ENCODE measurements around the gene IBTK. TPM values are rescaled to one million over a fixed set of nuclear protein-coding genes. Genes with fewer than 3 reads are reported as not detected.
A peak's percentile ranks its signal among the peaks of the same experiment; 100 is the strongest.

Gene IBTK
- total RNA-seq, 1 experiment from 2014 or later, result 17.1 TPM

DNA sequence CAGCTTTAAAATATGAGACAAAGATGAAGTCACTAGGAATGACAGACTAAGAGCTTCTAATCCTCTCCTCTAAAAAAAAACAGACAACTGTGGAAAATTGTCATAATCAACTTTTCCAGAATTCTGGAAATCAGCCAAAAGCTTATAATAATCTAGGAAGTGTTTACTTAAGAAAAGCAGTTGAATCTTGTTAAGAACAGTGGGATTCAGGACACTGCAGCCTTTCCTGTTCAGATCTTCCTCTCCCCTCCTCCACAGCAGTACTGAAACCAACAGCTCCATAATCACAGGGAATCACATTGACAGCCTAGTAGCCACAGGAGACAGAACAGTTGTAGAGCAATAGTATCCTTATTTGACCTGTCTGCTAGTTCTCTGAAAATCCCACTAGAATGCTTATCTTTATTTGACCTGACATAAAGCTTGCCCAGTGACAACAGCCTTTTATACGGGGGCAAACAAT is 41.6 kb downstream of the IBTK start:
- H3K14ac ChIP-seq (ENCODE audit: insufficient read depth, low read length), result no peak overlapping the region
- Mint-ChIP-seq H3K4me3 (no peak overlapping the region), H3K9me3 (no peaks in the 10 kb centered on the region), H3K4me1 (peaks cover 2 to 6% of the 10 kb centered on the region in 2 experiments; a peak in 3 of 4 replicates), H3K27me3 (ENCODE audit: low read depth) (no peaks in the 10 kb centered on the region), H3K36me3 (ENCODE audit: insufficient read depth in 1 of 3, low read depth in 3 of 3) (peaks cover 13 to 39% (median 36%) of the 10 kb centered on the region in 3 experiments; a peak in 6 of 7 replicates), H3K27ac (peak overlapping the region in 2 of 3 experiments; percentile 16 to 54; a peak in 3 of 7 replicates)
- H2AFZ ChIP-seq (ENCODE audit: low read length), result no peak overlapping the region
- H3K4ac ChIP-seq (ENCODE audit: low read depth, low read length), result no peak overlapping the region
- H4K91ac ChIP-seq (ENCODE audit: insufficient read length, low read depth, low read length), result no peak overlapping the region
- TF ChIP-seq, protein P1, sequence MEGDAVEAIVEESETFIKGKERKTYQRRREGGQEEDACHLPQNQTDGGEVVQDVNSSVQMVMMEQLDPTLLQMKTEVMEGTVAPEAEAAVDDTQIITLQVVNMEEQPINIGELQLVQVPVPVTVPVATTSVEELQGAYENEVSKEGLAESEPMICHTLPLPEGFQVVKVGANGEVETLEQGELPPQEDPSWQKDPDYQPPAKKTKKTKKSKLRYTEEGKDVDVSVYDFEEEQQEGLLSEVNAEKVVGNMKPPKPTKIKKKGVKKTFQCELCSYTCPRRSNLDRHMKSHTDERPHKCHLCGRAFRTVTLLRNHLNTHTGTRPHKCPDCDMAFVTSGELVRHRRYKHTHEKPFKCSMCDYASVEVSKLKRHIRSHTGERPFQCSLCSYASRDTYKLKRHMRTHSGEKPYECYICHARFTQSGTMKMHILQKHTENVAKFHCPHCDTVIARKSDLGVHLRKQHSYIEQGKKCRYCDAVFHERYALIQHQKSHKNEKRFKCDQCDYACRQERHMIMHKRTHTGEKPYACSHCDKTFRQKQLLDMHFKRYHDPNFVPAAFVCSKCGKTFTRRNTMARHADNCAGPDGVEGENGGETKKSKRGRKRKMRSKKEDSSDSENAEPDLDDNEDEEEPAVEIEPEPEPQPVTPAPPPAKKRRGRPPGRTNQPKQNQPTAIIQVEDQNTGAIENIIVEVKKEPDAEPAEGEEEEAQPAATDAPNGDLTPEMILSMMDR (conservative IDR thresholded peaks at IDR 0.05), result no peak
- no peak overlapping the region for H3K23ac ChIP-seq (ENCODE audit: insufficient read length, low read depth, low read length)
- H3K56ac ChIP-seq (ENCODE audit: insufficient read length, low read depth, low read length), result no peak overlapping the region
- H3K18ac ChIP-seq (ENCODE audit: insufficient read length, low read depth, low read length), result no peak overlapping the region
- no peaks in the 10 kb centered on the region for H3K79me2 ChIP-seq (ENCODE audit: insufficient read depth, low read length)
- H4K20me1 ChIP-seq (ENCODE audit: control insufficient read depth, insufficient read depth, insufficient read length), result no peaks in the 10 kb centered on the region
- H3K27me3 ChIP-seq (ENCODE audit: insufficient read depth, low read length), result no peaks in the 10 kb centered on the region
- H2BK12ac ChIP-seq (ENCODE audit: insufficient read length, low read depth, low read length), result no peak overlapping the region
- H2BK15ac ChIP-seq (ENCODE audit: low read depth, low read length), result no peak overlapping the region
- no peak overlapping the region for H4K8ac ChIP-seq (replicated peaks; ENCODE audit: insufficient read length, low read depth, low read length)
- H3T11ph ChIP-seq (ENCODE audit: low read length), result no peak overlapping the region
- H3K4me2 ChIP-seq (ENCODE audit: insufficient read depth, insufficient read length, low read length), result no peak overlapping the region
- no peak overlapping the region for H2BK5ac ChIP-seq (ENCODE audit: insufficient read length, low read length)
- no peak overlapping the region for H2BK120ac ChIP-seq (ENCODE audit: low read depth, low read length, poor library complexity, severe bottlenecking)
- H3K27ac ChIP-seq (ENCODE audit: insufficient read length, low read depth, low read length), result no peak overlapping the region
- H3K79me1 ChIP-seq (ENCODE audit: insufficient read depth, low read depth, low read length, poor library complexity, severe bottlenecking), result no peaks in the 10 kb centered on the region
- H2BK20ac ChIP-seq (ENCODE audit: low read depth, low read length, poor library complexity, severe bottlenecking), result no peak overlapping the region
- H3K23me2 ChIP-seq (ENCODE audit: insufficient read length, low read depth, low read length, poor library complexity, severe bottlenecking), result no peaks in the 10 kb centered on the region
- no peaks in the 10 kb centered on the region for H3K4me1 ChIP-seq (ENCODE audit: insufficient read depth, low read length)
- H3K9ac ChIP-seq (ENCODE audit: extremely low read depth, insufficient read length, low read length), result no peak overlapping the region
- no peak overlapping the region for H2AK5ac ChIP-seq (ENCODE audit: insufficient read length, low read length)
- H4K5ac ChIP-seq (ENCODE audit: insufficient read length, low read depth, low read length), result no peak overlapping the region
- H3K9me3 ChIP-seq (ENCODE audit: control insufficient read depth, low read depth, low read length), result no peaks in the 10 kb centered on the region
- DNase-seq, result no peak
- WGBS (ENCODE audit: extremely low coverage, insufficient read length, low lambda C conversion rate), result no CpG with 5 or more reads among the region's 1 CpG

Measured in H9 (cell line).